Measurements from ENCODE around the gene KCTD19.

DNA sequence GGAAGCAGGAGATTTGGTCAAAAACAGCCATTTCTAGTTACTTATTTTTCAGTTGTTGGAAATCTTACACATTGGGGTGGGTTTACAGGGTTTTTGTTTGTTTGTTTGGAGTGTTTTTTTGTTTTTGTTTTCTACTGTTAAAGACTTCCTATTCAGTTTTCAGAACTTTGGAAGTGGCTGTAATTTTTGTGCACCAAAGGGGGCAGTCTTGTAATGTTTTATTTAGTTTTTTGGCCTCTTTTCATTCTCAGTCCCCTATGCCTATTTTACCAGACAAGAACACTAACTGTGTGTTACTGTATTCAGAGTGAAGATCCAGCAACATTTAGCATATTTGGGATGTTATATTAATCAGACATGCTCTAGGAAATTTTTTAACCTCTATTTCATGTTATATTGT is 46.1 kb upstream of the KCTD19 start:
- TF ChIP-seq ZNF274 (IDR thresholded peaks at IDR 0.05; ENCODE audit: low read depth, low read length) (no peak), YY1 (IDR thresholded peaks at IDR 0.05; ENCODE audit: insufficient read depth, insufficient read length) (no peak), SUZ12 (IDR thresholded peaks at IDR 0.05; ENCODE audit: extremely low read depth, insufficient read depth, insufficient read length) (no peak)
